Measurements from ENCODE around the gene GRIN3B.
"Not testable (repeated sequence)": the region's sequence is repeated elsewhere in the genome, so short reads cannot be mapped to it uniquely, and the experiment has no call there.

The GRIN3B gene

GRCh38 chr19:1000095-1000494 is at the start of gene GRIN3B:
GRIN3B (plus strand) TSS chr19:1000419; CDS start chr19:1000438, 19 bp downstream.
- no peak for DNase-seq (ENCODE audit: low read depth, low spot score)

- no peak for DNase-seq (ENCODE audit: low read depth, low spot score)
Observed at GRCh38 chr19:952049-952679, 48.1 kb upstream of the GRIN3B start.

GRCh38 chr19:952680-953444 is 47.4 kb upstream of the GRIN3B start:
- no peak for DNase-seq (ENCODE audit: low read depth, low spot score)

- no peak for DNase-seq (ENCODE audit: low read depth, low spot score)
Observed at GRCh38 chr19:953445-954271, 46.6 kb upstream of the GRIN3B start.

- no peak for DNase-seq (ENCODE audit: low read depth, low spot score)
Observed at GRCh38 chr19:954272-954671, 45.9 kb upstream of the GRIN3B start.

- no peak for DNase-seq (ENCODE audit: low read depth, low spot score)
Observed at GRCh38 chr19:954672-955494, 45.3 kb upstream of the GRIN3B start.

GRCh38 chr19:955803-956765 is 44.1 kb upstream of the GRIN3B start:
- DNase-seq (ENCODE audit: low read depth, low spot score) = no peak

- no peak for DNase-seq (ENCODE audit: low read depth, low spot score)
Observed at GRCh38 chr19:956766-957440, 43.3 kb upstream of the GRIN3B start.

- not testable (repeated sequence) for DNase-seq (ENCODE audit: low read depth, low spot score)
Observed at GRCh38 chr19:957578-957977, 42.6 kb upstream of the GRIN3B start.

- DNase-seq (ENCODE audit: low read depth, low spot score) = no peak
Observed at GRCh38 chr19:958967-959855, 41.0 kb upstream of the GRIN3B start.

- no peak for DNase-seq (ENCODE audit: low read depth, low spot score)
Observed at GRCh38 chr19:960020-960419, 40.2 kb upstream of the GRIN3B start.

- no peak for DNase-seq (ENCODE audit: low read depth, low spot score)
Observed at GRCh38 chr19:960601-960938, 39.6 kb upstream of the GRIN3B start.

- DNase-seq (ENCODE audit: low read depth, low spot score) = no peak
Observed at GRCh38 chr19:961866-962620, 38.2 kb upstream of the GRIN3B start.

GRCh38 chr19:962683-963400 is 37.4 kb upstream of the GRIN3B start:
- no peak for DNase-seq (ENCODE audit: low read depth, low spot score)

- DNase-seq (ENCODE audit: low read depth, low spot score) = no peak
Observed at GRCh38 chr19:963486-963951, 36.7 kb upstream of the GRIN3B start.

- DNase-seq (ENCODE audit: low read depth, low spot score) = no peak
Observed at GRCh38 chr19:964116-964520, 36.1 kb upstream of the GRIN3B start.

Data from brain pericyte (primary cell).